ENCODE results near the gene SPINK13.
"Not testable (repeated sequence)": the region's sequence is repeated elsewhere in the genome, so short reads cannot be mapped to it uniquely, and the experiment has no call there.

Gene SPINK13

GRCh38 chr5:148312153-148312552 is 43.6 kb downstream of the SPINK13 start, which contains the start of gene SPINK7:
Gene SPINK7, plus strand, starts transcription at chr5:148312423. Its CDS starts 61 bp downstream, at chr5:148312484.
- no peak for DNase-seq (ENCODE audit: low spot score)

GRCh38 chr5:148314187-148314586 is 45.6 kb downstream of the SPINK13 start:
- DNase-seq (ENCODE audit: low spot score), result no peak

- no peak for DNase-seq (ENCODE audit: low spot score)
These were observed 46.1 kb downstream of the SPINK13 start for GRCh38 chr5:148314731-148315130.

GRCh38 chr5:148320011-148320963 is 51.7 kb downstream of the SPINK13 start:
- not testable (repeated sequence) for DNase-seq (ENCODE audit: low spot score)

- DNase-seq (ENCODE audit: low spot score), result no peak
These were observed 64.8 kb downstream of the SPINK13 start for GRCh38 chr5:148333262-148333849.

- DNase-seq (ENCODE audit: low spot score), result no peak
These were observed 66.7 kb downstream of the SPINK13 start, which contains the start of gene SPINK9 for GRCh38 chr5:148335259-148335658. Gene SPINK9, plus strand, starts transcription at chr5:148335559. Its CDS starts 55 bp downstream, at chr5:148335614.

Data from globus pallidus (tissue), 1 donor.